GM12864 (cell line): ENCODE measurements around the gene THOP1.

Experiments
- DNase-seq: peaks from one replicate; pipeline ENCODE4 v3.0.0-alpha.2; 2011; ENCODE audit warnings: low read depth
- H3K4me3 ChIP-seq: 2 replicates; pipeline ENCODE4 v1.5.1; 2011; ENCODE audit warnings: mild to moderate bottlenecking, low read depth, low read length, control low read depth
- TF ChIP-seq, protein P1 (sequence below): IDR thresholded peaks from 2 replicates; pipeline ENCODE4 v1.5.1; 2011; ENCODE audit warnings: low read depth, mild to moderate bottlenecking, moderate library complexity, low read length, control low read depth, inconsistent platforms; ENCODE audit errors: missing control alignments

THOP1 gene

GRCh38 chr19:2793126-2793525 lies 7.8 kb downstream of the THOP1 start:
- TF ChIP-seq, protein P1, sequence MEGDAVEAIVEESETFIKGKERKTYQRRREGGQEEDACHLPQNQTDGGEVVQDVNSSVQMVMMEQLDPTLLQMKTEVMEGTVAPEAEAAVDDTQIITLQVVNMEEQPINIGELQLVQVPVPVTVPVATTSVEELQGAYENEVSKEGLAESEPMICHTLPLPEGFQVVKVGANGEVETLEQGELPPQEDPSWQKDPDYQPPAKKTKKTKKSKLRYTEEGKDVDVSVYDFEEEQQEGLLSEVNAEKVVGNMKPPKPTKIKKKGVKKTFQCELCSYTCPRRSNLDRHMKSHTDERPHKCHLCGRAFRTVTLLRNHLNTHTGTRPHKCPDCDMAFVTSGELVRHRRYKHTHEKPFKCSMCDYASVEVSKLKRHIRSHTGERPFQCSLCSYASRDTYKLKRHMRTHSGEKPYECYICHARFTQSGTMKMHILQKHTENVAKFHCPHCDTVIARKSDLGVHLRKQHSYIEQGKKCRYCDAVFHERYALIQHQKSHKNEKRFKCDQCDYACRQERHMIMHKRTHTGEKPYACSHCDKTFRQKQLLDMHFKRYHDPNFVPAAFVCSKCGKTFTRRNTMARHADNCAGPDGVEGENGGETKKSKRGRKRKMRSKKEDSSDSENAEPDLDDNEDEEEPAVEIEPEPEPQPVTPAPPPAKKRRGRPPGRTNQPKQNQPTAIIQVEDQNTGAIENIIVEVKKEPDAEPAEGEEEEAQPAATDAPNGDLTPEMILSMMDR = no peak
- no peak for DNase-seq
- H3K4me3 ChIP-seq = no peak overlapping the region

DNA sequence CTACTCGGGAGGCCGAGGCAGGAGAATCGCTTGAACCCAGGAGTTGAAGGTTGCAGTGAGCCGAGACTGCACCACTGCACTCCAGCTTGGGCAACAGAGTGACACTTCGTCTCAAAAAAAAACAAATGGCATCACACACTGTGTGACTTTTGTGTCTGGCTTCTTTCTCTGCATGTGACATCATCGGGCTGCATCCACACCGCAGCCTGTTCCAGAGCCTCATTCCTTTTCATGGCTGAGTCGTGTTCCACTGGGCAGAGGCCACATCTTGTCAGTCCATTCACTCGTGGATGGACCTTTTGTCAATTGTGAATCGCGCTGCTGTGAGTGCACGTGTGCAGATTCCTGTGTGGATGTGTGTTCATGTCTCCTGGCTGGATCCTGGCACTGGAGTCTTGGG lies 8.3 kb downstream of the THOP1 start:
- TF ChIP-seq, protein P1 = no peak
- DNase-seq = no peak
- H3K4me3 ChIP-seq = no peak overlapping the region

- no peak overlapping the region for H3K4me3 ChIP-seq
- TF ChIP-seq, protein P1 = no peak
- no peak for DNase-seq
These were observed 10.7 kb downstream of the THOP1 start for GRCh38 chr19:2795827-2796658.

GRCh38 chr19:2796659-2797266 lies 11.5 kb downstream of the THOP1 start:
- no peak for DNase-seq
- TF ChIP-seq, protein P1 = no peak
- H3K4me3 ChIP-seq = no peak overlapping the region

DNA sequence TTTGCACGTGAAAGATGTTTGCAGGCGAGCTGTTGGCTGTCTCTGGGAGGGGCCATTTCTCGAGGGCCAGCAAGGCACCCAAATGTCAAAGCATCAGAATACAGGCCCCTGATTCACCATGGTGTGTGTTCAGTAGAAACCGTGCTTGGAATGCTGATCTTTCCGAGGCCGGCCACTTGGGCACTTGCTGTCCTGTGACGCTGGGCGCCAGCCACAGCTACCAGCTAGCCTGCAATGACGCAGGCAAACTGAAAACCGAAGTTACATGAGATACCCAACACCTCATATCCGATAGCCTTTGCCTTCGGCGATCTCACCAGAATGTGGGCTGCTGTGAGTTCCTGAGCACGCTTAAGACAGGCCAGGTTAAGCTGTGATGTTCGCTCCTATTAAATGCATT lies 12.0 kb downstream of the THOP1 start:
- H3K4me3 ChIP-seq = no peak overlapping the region
- TF ChIP-seq, protein P1 = no peak
- DNase-seq = no peak

DNA sequence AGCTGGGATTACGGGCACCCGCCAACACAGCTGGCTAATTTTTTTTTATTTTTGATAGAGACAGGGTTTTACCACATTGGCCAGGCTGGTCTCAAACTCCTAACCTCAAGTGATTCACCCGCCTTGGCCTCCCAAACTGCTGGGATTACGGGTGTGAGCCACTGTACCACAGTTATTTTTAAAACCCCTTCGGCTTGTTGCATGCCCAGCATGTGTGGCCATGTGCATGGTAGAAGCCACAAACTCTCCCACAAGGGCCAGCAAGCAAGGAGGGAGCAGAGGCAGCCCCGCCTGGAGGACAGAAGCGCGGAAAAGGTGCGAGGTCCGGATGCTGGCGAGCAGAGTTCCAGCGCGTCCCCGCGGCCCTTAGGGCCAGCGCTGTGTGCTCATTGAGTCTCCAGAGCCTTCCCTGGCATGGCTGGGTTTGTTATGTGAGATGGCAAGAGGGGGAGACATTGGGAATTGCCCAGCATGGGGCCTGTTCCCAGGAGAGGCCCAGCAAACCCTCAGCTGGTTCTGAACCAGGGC lies 12.9 kb downstream of the THOP1 start:
- H3K4me3 ChIP-seq = no peak overlapping the region
- TF ChIP-seq, protein P1 = no peak
- DNase-seq = no peak
